Measurements from ENCODE around the gene TSHZ2. TPM values are rescaled to one million over a fixed set of nuclear protein-coding genes. Genes with fewer than 3 reads are reported as not detected.
"Not testable (repeated sequence)": the region's sequence is repeated elsewhere in the genome, so short reads cannot be mapped to it uniquely, and the experiment has no call there.

Gene TSHZ2
- polyA plus RNA-seq, 3 donors, result 1.2 to 47.5 (median 15.8) TPM

GRCh38 chr20:53489528-53489927 lies 517.4 kb downstream of the TSHZ2 start:
- no peak overlapping the region for H3K27ac ChIP-seq (ENCODE audit: low read depth, low read length)
- 90 to 97% (median 95%) methylated on average over 5 of the region's 5 CpGs for WGBS, 3 donors

- no peak overlapping the region for H3K27ac ChIP-seq (ENCODE audit: low read depth, low read length)
- 81 to 96% (median 90%) methylated on average over 3 of the region's 3 CpGs for WGBS, 3 donors
Observed at GRCh38 chr20:53490620-53491019, 518.5 kb downstream of the TSHZ2 start.

- no peak overlapping the region for H3K27ac ChIP-seq (ENCODE audit: low read depth, low read length)
- WGBS, 3 donors, result 74 to 91% (median 74%) methylated on average over 5 of the region's 5 CpGs
Observed at GRCh38 chr20:53491462-53491861, 519.3 kb downstream of the TSHZ2 start.

- H3K27ac ChIP-seq (ENCODE audit: low read depth, low read length), result no peak overlapping the region
- 69 to 84% (median 79%) methylated on average over 3 of the region's 3 CpGs for WGBS, 3 donors
Observed at GRCh38 chr20:53492212-53492611, 520.1 kb downstream of the TSHZ2 start.

GRCh38 chr20:53493311-53493857 lies 521.2 kb downstream of the TSHZ2 start:
- no peak overlapping the region for H3K27ac ChIP-seq (ENCODE audit: low read depth, low read length)
- 42 to 66% (median 52%) methylated on average over 4 of the region's 4 CpGs for WGBS, 3 donors

- 89% methylated on average over 5 of the region's 5 CpGs for WGBS, 3 donors
Observed at GRCh38 chr20:53494753-53495152, 522.6 kb downstream of the TSHZ2 start.

GRCh38 chr20:53495398-53496092 lies 523.4 kb downstream of the TSHZ2 start:
- WGBS, 3 donors, result 62 to 75% (median 68%) methylated on average over 14 of the region's 14 CpGs
- H3K27ac ChIP-seq (ENCODE audit: low read depth, low read length), result no peak overlapping the region

More at GRCh38 chr20:53494753-53495152, 522.6 kb downstream of the TSHZ2 start:
- no peak overlapping the region for H3K27ac ChIP-seq (ENCODE audit: low read depth, low read length)

GRCh38 chr20:53497246-53497645 lies 525.1 kb downstream of the TSHZ2 start:
- 89 to 97% (median 91%) methylated on average over 3 of the region's 3 CpGs for WGBS, 3 donors
- no peak overlapping the region for H3K27ac ChIP-seq (ENCODE audit: low read depth, low read length)

- WGBS, 3 donors, result 65 to 72% (median 66%) methylated on average over 5 of the region's 5 CpGs
- no peak overlapping the region for H3K27ac ChIP-seq (ENCODE audit: low read depth, low read length)
Observed at GRCh38 chr20:53498341-53498740, 526.2 kb downstream of the TSHZ2 start.

GRCh38 chr20:53500651-53501050 lies 528.5 kb downstream of the TSHZ2 start:
- H3K27ac ChIP-seq (ENCODE audit: low read depth, low read length), result no peak overlapping the region

GRCh38 chr20:53502820-53503219 lies 530.7 kb downstream of the TSHZ2 start:
- 78 to 95% (median 82%) methylated on average over 4 of the region's 4 CpGs for WGBS, 3 donors

GRCh38 chr20:53503517-53503919 lies 531.4 kb downstream of the TSHZ2 start:
- 81 to 84% (median 84%) methylated on average over 7 of the region's 7 CpGs for WGBS, 3 donors
- H3K27ac ChIP-seq (ENCODE audit: low read depth, low read length), result no peak overlapping the region

More at GRCh38 chr20:53502820-53503219, 530.7 kb downstream of the TSHZ2 start:
- no peak overlapping the region for H3K27ac ChIP-seq (ENCODE audit: low read depth, low read length)

GRCh38 chr20:53504106-53504505 lies 531.9 kb downstream of the TSHZ2 start:
- H3K27ac ChIP-seq (ENCODE audit: low read depth, low read length), result not testable (repeated sequence)
- WGBS, 3 donors, result 82 to 88% (median 84%) methylated on average over 11 to 18 of the region's 19 CpGs

- H3K27ac ChIP-seq (ENCODE audit: low read depth, low read length), result no peak overlapping the region
- WGBS, 3 donors, result 71 to 82% (median 80%) methylated on average over 9 of the region's 9 CpGs
Observed at GRCh38 chr20:53510262-53510661, 538.1 kb downstream of the TSHZ2 start.

- H3K27ac ChIP-seq (ENCODE audit: low read depth, low read length), result no peak overlapping the region
- 81 to 87% (median 84%) methylated on average over 8 of the region's 8 CpGs for WGBS, 3 donors
Observed at GRCh38 chr20:53510704-53511103, 538.5 kb downstream of the TSHZ2 start.

- 80 to 89% (median 89%) methylated on average over 9 of the region's 9 CpGs for WGBS, 3 donors
Observed at GRCh38 chr20:53512076-53512475, 539.9 kb downstream of the TSHZ2 start.

GRCh38 chr20:53513168-53513488 lies 541.0 kb downstream of the TSHZ2 start:
- WGBS, 3 donors, result 58 to 69% (median 59%) methylated on average over 2 of the region's 2 CpGs
- H3K27ac ChIP-seq (ENCODE audit: low read depth, low read length), result no peak overlapping the region

More at GRCh38 chr20:53512076-53512475, 539.9 kb downstream of the TSHZ2 start:
- no peak overlapping the region for H3K27ac ChIP-seq (ENCODE audit: low read depth, low read length)

GRCh38 chr20:53513489-53514298 lies 541.5 kb downstream of the TSHZ2 start:
- no peak overlapping the region for H3K27ac ChIP-seq (ENCODE audit: low read depth, low read length)
- 60 to 91% (median 81%) methylated on average over 18 of the region's 18 CpGs for WGBS, 3 donors

GRCh38 chr20:53515749-53516148 lies 543.6 kb downstream of the TSHZ2 start:
- 62 to 76% (median 74%) methylated on average over 4 of the region's 4 CpGs for WGBS, 3 donors
- no peak overlapping the region for H3K27ac ChIP-seq (ENCODE audit: low read depth, low read length)

Data from adipose tissue (tissue), 3 donors.